Measurements from ENCODE around the gene CHST4. TPM values are rescaled to one million over a fixed set of nuclear protein-coding genes. Genes with fewer than 3 reads are reported as not detected.

CHST4 gene
- total and polyA plus RNA-seq, 9 of the 15 experiments (the other 6 are each of a cell fraction or from before 2014, with no cell fraction given) = 0.07 TPM; not detected in 8

GRCh38 chr16:71573387-71574094 is 47.3 kb downstream of the CHST4 start:
- Histone ChIP-seq H3K4me2 (ENCODE audit: insufficient read depth, low read length) (no peak overlapping the region), H3K79me2 (ENCODE audit: control insufficient read depth, insufficient read depth, low read length) (no peaks in the 10 kb centered on the region), H3K9me3 (replicated peaks; ENCODE audit: control insufficient read depth, insufficient read depth, low read depth, low read length) (no peaks in the 10 kb centered on the region), H4K20me1 (replicated peaks; ENCODE audit: control insufficient read depth, insufficient read depth, low read length) (no peaks in the 10 kb centered on the region), H2AFZ (ENCODE audit: low read depth, low read length) (no peak overlapping the region), H3K9ac (ENCODE audit: insufficient read depth in 1 of 2, low read depth in 2 of 2, low read length in 2 of 2) (no peak overlapping the region), H3K4me3 (no peak overlapping the region), H3K36me3 (ENCODE audit: control insufficient read depth, insufficient read depth, low read length) (no peaks in the 10 kb centered on the region), H3K27ac (ENCODE audit: extremely low read depth, low read depth, low read length) (no peak overlapping the region), H3K9me1 (ENCODE audit: control insufficient read depth, insufficient read depth, low read length) (no peaks in the 10 kb centered on the region), H3K4me1 (replicated peaks in 1 of 2; ENCODE audit: control insufficient read depth in 2 of 2, insufficient read depth in 2 of 2, low read length in 2 of 2) (no peaks in the 10 kb centered on the region), H3K27me3 (ENCODE audit: control insufficient read depth in 2 of 2, insufficient read depth in 2 of 2, low read length in 2 of 2) (peaks cover 24 to 38% of the 10 kb centered on the region in 2 experiments; a peak in 4 of 5 replicates)
- intact Hi-C loops (cut with micrococcal nuclease) (no loop called here), in situ Hi-C loops (cut with MboI) (no loop called here)
- FAIRE-seq = no peak
- BruUV-seq (replicated peaks) = no TSS peak
- no peak for DNase-seq (ENCODE audit: extremely low read depth in 1 of 4, low spot score in 3 of 4)
- WGBS (ENCODE audit: insufficient coverage, low coverage, missing lambda C conversion rate) = 2% methylated on average over 5 of the region's 5 CpGs
- ChIA-PET POLR2A (interaction anchor here (0.7 to 1.2 kb wide), 3 partner anchors 8 to 536 kb away, joined by 3 to 4 read pairs (median 3); no protein-coding TSS in a partner anchor), CTCF (ENCODE audit: low intra/inter-chr PET ratio) (no interaction called here)
- ATAC-seq = no peak
- TF ChIP-seq ARID3B (CRISPR knock-in tag; IDR thresholded peaks at IDR 0.05; ENCODE audit: borderline replicate concordance) = no peak
- TF ChIP-seq PHB (CRISPR knock-in tag; IDR thresholded peaks at IDR 0.05) = no peak
- no peak for TF ChIP-seq TBP (optimal IDR thresholded peaks at IDR 0.05; ENCODE audit: low read depth, low read length)
- TF ChIP-seq ARID2 (IDR thresholded peaks at IDR 0.05) = no peak
- no peak for TF ChIP-seq ZNF436 (CRISPR knock-in tag; IDR thresholded peaks at IDR 0.05)
- TF ChIP-seq YY1 (IDR thresholded peaks at IDR 0.05; ENCODE audit: borderline replicate concordance in 1 of 3, control insufficient read depth in 1 of 3, extremely low read depth in 1 of 3, insufficient read depth in 3 of 3, insufficient read length in 1 of 3, insufficient replicate concordance in 2 of 3, low read depth in 1 of 3, low read length in 2 of 3) = no peak
- TF ChIP-seq ZFP30 (CRISPR knock-in tag; IDR thresholded peaks at IDR 0.05; ENCODE audit: borderline replicate concordance) = no peak
- TF ChIP-seq ZBTB40 (IDR thresholded peaks at IDR 0.05) = no peak
- no peak for TF ChIP-seq ZBTB40 (CRISPR knock-in tag; IDR thresholded peaks at IDR 0.05)
- no peak for TF ChIP-seq ZNF695 (CRISPR knock-in tag; IDR thresholded peaks at IDR 0.05)
- no peak for TF ChIP-seq HNRNPK (IDR thresholded peaks at IDR 0.05; ENCODE audit: low read depth, low read length, poor library complexity, severe bottlenecking)

All from K562 (cell line).